OCI-LY7 (cell line): ENCODE results near the gene ECI2.

ENCODE experiments used
- CTCF ChIP-seq: fragments of 200-600 bp; sonication (generic); conservative IDR thresholded peaks from 2 replicates; pipeline ENCODE4 v1.5.1; 2014; ENCODE audit warnings: mild to moderate bottlenecking, antibody characterized with exemption, low read length, moderate library complexity, mixed read lengths
- EZH2phosphoT487 ChIP-seq: fragments of 200-600 bp; sonication (generic); IDR thresholded peaks from 2 replicates; pipeline ENCODE4 v1.6.1; 2018; ENCODE audit warnings: low read depth, borderline replicate concordance, mild to moderate bottlenecking, mixed run types, antibody characterized with exemption, low read length, moderate library complexity, mixed read lengths

- no peak for TF ChIP-seq CTCF
- no peak for TF ChIP-seq EZH2phosphoT487
These were observed 32.6 kb downstream of the ECI2 start for GRCh38 chr6:4102687-4103244.
